ENCODE results near the gene CD99.

CD99 gene, protein sequence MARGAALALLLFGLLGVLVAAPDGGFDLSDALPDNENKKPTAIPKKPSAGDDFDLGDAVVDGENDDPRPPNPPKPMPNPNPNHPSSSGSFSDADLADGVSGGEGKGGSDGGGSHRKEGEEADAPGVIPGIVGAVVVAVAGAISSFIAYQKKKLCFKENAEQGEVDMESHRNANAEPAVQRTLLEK

DNA sequence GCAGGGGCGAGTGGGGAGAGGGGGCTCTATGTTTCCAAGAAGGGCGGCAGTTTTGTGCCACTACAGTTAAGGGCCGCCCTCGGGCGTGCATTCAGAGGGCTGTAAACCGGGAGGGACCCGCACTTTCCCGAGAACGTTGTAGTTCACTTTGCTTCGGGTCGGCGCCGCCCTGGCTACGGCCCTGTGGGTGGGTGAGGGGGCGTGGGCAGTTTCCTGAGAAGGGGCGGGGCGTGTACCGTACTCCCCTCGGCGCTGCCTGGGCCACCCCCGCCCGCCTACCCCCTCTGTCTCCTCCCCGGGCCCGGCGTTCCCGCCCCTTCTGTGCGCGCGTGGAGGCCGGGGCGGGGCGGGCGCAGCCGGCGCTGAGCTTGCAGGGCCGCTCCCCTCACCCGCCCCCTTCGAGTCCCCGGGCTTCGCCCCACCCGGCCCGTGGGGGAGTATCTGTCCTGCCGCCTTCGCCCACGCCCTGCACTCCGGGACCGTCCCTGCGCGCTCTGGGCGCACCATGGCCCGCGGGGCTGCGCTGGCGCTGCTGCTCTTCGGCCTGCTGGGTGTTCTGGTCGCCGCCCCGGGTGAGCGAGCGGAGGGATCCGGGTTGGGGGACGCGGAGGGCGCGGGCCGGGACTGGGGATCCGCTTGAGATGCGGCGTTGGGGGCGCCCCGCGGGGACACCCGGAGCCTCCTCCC is at the start of gene CD99:
CD99 (plus strand) TSS at position 440 of the 687 bp plus-strand sequence; CDS start at position 506, 66 bp downstream.
- in situ Hi-C loops (cut with MboI; ENCODE audit: low sequenced_read_pairs): no loop called here

DNA sequence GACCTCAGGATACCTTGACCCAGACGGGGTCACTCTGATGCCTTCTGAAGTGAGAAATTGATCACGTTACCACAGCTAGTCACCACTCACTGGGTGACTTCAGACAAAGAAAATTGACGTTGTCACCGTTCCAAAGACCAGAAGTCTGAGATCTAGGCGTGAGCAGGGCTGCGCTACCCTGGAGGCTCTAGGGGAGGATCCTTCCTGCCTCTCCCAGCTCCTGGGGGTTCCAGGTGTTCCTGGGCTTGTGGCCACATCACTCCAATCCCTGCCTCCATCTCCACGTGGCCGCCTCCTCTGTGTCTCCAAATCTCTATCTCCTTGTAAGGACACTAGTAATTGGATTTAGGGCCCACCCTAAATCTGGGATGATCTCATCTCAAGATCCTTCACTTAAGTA is 48.9 kb upstream of the CD99 start:
- in situ Hi-C loops (cut with MboI; ENCODE audit: low sequenced_read_pairs): loop anchor here (10.0 kb wide), 1 partner anchor 173 kb away; no protein-coding TSS in a partner anchor

DNA sequence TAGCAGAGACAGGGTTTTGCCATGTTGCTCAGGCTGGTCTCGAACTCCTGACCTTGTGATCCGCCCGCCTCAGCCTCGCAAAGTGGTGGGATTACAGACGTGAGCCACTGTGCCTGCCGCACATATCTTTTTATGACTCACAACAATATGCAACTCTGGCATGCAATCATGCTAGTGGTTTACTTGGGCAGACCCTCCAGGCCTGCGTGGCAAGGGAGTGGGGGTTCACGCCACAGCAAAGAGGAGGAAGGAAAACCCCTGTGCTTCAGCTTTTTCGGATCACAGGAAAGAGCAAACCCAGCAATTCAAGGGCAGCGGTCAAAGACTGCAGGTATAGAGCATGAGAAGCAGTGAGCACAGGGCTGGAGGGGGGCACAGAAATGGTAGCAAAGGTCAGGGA is 48.3 kb upstream of the CD99 start:
- in situ Hi-C loops (cut with MboI; ENCODE audit: low sequenced_read_pairs): loop anchor here (10.0 kb wide), 1 partner anchor 172 kb away; no protein-coding TSS in a partner anchor

DNA sequence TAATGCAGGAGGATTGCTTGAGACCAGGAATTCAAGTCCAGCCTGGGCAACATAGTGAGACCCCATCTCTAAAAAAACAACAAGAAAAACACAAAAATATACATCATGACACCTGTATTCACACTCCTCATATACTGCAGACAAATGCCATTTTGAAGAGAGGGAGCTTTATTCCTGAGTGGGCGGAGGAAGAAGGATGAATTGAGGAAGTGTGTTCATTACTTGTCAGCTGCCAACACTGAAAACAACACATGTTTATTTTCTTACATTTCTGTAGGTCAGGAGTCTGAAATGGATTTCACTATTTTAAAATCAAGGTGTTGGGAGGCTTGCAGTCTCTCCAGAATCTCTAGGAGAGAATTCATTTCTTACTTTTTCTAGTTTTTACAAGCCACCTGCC is 47.2 kb upstream of the CD99 start:
- in situ Hi-C loops (cut with MboI; ENCODE audit: low sequenced_read_pairs): loop anchor here (10.0 kb wide), 1 partner anchor 171 kb away; no protein-coding TSS in a partner anchor

DNA sequence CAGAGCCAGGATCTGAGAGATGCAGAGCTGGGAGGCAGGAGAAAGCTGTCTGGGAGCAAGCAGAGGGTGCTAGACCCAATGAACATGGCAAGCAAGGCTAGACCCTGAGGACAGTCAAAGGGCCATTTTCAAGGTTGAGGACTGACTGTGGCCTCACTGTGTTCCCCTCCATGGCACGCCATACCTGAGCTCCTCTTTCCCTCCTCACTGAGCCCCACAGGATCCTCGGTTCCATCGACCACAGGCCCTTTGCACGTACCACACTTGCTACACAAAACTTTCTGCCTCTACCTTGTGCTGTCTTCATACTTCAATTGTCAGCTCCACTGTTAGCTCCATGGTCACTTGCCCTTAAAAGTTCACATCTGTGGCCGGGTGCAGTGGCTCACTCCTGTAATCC is 45.5 kb upstream of the CD99 start:
- in situ Hi-C loops (cut with MboI; ENCODE audit: low sequenced_read_pairs): loop anchor here (10.0 kb wide), 1 partner anchor 169 kb away; no protein-coding TSS in a partner anchor

DNA sequence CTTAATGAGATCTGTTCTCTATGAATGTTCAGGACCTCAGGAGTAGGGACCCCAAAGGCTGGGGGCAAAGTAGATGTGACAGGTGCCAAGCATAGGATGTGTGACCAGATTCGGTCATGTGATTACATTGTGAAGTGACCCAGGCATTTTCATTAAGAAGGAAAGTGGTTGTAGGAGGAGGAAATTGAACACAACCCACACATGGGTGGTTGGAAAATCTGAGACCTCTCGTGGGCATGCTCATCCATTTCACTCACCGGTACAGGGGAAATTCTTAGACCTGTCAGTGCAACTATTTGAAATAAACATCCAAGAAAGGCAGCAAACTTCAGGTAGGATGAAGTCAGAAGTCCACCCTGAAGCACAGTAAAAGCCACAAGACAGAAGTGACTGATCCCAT is 43.5 kb upstream of the CD99 start:
- in situ Hi-C loops (cut with MboI; ENCODE audit: low sequenced_read_pairs): loop anchor here (10.0 kb wide), 1 partner anchor 167 kb away; no protein-coding TSS in a partner anchor

DNA sequence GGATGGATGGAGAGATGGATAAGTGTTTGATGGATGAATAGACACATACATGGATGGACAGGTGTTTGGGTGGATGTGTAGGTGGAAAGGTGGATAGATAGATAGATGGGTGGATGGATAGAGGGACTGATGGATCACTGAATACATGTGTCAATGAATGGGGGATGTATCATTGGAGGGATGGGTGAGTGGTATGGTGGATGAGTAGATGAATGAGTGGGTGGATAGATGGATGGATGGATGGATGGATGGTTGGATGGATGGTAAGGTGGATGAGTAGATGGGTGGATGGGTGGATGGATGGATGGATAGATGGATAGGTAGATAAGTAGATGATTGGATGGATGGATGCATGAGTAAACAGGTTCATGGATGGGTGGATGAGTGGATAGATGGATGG is 41.1 kb upstream of the CD99 start:
- in situ Hi-C loops (cut with MboI; ENCODE audit: low sequenced_read_pairs): no loop called here

DNA sequence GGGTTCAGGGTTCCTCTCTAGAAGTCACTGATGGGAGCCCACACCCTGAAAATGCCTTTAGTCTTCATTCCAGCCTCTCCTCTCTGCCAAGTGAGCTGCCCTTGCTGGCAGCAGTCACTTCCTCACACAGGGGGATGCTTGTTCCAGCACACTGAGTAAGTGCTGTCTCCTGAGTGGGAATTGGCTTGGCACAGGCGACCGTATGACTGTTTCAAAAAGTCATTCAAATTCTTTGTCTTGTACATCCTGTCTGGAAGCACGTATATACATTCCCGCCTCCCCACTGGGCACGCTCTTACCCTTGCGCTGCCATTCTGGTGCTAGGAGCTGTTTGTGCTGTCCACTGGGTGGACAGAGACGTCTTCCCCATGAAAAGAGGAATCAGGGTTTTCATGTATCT is 40.2 kb upstream of the CD99 start:
- in situ Hi-C loops (cut with MboI; ENCODE audit: low sequenced_read_pairs): no loop called here

DNA sequence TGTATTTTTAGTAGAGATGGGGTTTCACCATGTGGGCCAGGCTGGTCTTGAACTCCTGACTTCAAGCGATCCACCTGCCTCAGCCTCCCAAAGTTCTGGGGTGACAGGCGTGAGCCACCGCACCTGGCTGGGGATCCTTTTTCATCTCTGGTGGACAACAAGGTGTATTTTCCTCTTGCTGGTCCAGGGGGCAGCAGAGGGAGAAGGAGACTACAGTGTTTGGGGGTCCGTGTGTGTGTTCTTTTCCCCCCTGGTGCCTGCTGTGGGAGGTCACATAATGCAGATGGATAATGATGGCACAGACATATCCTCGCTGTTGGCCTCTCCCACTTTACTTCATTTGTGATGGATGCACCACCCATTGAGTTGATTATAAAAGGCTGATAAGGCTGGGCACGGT is 39.0 kb upstream of the CD99 start:
- in situ Hi-C loops (cut with MboI; ENCODE audit: low sequenced_read_pairs): no loop called here

DNA sequence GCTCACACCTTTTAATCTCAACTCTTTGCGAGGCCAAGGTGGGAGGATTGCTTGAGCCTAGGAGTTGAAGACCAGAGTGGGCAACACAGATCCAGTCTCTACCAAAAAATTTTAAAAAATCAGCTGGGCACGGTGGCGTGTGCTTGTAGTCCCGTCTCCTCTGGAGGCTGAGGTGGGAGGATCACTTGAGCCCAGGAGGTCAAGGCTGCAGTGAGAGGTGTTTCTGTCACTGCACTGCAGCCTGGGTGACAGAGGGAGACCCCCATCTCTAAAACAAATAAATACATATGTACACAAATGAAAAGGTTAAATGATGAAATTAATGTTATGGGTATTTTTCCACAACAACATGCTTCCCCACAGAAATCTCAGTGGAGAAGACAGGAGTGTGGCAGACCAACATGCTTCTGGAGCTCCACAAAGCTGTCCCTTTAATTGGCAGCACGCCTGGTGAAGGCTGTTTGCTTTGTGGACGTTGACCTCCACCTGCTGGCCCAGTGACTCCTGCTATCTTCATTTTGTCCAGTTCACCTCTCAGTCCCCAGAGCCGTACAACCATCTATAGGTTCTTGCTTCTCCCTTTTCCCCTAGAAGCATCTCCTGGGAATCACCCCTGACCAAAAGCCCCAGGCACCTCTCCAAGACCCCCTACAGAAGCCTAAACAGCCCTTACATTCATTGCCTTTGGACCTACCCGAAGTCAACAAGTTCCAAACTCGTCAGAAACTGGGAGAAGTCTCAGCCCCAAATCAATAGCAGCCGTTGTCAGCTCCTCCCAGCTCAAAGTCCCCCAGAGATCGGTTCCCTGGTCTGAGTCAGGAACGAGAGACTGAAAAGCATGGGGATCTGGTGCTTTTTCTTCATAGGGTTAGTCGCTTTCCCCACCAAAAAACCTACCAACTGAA is 36.4 kb upstream of the CD99 start:
- in situ Hi-C loops (cut with MboI; ENCODE audit: low sequenced_read_pairs): no loop called here

DNA sequence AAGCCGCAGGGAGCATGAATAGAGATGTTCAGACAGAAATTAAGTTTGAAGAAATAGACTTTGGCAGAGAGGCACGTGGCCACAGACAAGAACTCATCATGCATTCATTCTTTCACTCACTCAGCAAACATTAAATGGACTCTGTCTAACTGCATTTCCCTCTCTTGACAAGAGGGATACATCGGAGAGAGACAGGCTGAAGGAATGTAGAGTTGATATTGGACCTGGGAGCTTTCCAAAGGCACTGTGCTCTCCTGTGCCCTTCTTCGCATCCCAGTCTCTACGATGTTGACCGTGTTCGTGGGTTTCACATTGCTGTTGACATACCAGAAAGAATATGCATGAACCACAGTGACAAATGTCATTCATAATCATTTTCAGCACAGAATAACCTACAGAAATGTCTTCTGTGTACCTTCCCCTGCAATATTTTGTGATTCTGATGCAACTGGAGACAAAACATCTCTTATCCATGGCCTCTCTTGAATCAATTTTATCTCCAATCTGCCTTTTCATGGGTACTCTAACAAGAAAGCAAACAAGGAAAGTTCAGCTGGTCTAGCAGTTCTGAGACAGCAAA is 34.7 kb upstream of the CD99 start:
- in situ Hi-C loops (cut with MboI; ENCODE audit: low sequenced_read_pairs): no loop called here

DNA sequence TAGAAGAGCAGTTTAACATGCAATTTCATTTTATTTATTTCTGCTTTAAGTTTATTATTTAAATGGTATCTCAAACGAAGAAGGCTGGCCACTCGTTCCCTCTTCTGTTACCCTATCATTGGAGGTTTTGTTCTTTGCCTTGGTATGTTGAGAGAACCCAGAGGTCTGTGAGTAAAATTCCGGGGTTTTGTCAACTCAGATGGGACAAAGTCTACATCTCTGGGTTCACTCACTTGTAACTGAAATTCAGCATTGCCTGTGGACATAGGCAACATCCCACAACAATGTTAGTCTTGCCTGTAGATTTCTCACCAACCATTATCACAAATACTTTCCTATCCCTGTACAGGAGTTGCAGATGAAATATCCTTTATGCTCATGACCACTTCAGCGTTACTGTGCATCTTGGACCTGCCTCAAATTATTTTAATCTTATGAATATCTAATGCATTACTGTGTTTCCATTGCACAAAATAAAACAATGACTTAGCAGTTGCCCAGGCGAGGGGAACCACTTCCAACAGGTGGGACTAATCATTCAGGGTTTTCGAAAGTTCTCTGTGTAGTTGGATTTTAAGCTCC is 33.5 kb upstream of the CD99 start:
- in situ Hi-C loops (cut with MboI; ENCODE audit: low sequenced_read_pairs): no loop called here

DNA sequence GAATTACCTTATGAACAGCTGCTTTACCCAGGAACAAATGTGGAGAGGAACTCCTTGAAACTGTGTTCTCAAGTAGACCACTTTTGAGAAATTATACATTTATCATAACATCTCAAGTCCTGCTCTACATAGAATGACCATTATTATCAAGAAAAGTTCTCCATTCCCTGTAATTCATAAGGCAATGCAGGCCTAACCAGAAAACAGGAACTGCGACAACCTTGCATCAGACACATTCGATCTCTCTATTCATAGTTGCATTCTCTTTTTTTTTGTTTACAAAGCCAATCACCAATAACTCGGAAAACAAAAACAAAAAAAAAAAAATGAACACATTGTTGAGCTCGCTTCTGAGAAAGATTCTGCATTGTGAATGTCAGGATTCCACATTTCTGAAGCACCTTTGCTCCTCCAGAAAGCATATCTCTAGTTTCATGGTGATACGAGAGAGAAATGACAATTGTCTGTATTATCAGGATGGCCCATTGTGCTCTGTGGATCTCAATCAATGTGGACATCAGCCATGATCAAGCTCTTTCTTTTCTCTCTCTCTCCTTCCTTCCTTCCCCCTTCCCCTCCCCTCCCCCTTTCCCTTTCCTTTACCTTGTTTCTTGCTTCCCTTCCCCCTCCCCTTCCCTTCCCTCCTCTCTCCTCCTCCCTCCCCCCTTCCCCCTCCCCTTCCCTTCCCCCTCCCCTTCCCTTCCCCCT is 32.4 kb upstream of the CD99 start:
- in situ Hi-C loops (cut with MboI; ENCODE audit: low sequenced_read_pairs): no loop called here

DNA sequence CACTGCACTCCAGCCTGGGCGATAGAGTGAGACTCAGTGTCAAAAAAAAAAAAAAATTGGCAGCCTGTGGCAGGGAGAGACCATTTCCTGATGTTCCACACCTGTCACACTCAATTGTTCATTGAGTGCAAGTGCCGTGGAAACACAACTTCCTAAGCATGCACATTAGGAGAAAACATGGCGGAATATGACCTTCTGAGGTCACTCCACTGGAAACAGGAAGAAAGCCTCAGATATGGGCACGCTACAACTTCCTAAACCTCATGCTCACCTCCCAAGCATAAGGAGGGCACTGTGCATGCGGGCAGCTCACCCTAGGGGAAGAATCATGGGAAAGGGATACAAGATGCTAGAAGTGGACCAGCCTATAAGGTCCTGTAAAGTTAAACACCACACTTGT is 28.5 kb upstream of the CD99 start:
- in situ Hi-C loops (cut with MboI; ENCODE audit: low sequenced_read_pairs): no loop called here

DNA sequence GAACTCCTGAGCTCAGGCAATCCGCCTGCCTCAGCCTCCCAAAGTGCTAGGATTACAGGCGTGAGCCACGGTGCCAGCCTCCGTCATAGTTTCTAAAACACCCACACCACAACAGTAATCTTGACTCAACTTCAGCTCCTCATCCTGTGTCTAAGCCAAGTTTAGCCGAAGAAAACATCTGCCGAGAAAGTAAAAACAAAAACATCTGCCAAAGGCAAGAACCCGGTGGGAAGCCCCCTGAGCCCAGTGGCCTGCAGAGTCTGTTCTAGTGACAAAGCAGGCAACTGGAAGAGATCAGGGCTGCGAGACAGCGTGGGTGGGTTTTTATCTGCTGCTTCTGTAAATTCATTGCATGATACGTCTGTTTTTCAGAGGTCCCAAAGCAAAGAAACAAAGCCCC is 26.6 kb upstream of the CD99 start:
- in situ Hi-C loops (cut with MboI; ENCODE audit: low sequenced_read_pairs): no loop called here

DNA sequence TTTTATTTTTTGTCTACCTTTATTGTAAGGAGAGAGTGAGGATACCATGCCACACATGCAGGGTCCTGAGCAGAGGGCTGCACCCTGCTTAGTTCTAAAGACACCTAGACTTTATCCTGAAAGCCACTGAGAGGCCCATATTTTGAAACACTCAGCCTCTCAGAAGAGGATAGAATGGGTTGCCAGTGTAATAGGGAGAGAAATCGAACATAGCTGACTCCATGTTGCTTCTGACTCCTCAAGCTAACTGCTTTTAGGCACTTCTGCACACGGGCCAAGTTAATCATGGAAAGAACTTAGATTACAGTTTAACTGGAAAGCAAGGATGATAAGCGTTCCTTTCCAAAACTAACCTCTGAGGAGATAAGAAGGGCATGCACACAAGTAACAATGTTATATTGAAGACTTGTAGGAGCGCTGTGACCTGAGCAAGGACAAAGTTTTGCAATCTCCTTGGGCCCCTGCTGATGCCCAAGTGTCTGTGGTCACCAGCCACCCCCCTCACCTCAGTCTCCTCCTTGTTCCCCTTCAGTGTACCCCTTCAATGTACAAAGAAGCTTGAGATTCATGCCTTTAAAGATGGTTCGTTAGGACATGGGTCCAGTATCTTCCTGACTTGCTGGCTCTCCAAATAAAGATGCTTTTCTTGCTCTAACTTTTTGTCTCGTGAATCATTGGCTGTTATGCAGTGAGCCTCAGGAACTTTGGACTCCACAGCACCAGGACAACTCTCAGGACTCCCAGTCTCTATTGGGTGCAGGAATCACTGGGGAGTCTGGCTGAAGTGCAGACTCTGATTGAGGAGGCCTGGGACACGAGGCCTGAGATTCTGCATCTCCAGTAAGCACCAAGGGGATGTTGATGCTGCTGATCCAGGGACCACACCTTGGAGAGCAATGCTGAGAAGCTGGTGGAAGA is 25.4 kb upstream of the CD99 start:
- in situ Hi-C loops (cut with MboI; ENCODE audit: low sequenced_read_pairs): no loop called here

DNA sequence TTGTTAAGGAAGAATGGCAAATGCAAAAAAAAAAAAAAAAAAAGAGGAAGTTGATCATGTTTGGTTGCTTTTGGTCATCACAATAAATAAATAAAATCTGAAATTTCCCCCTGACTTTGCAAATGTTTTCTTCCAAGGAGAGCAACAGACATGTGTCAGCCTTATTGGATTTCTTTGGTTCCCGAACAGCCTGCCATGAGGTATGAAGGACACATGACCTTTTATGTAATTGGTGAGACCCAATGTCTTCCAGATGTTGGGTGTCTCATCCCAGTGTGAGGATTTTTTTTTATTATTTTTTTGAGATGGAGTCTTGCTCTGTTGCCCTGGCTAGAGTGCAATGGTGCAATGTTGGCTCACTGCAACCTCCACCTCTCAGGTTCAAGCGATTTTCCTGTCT is 24.6 kb upstream of the CD99 start:
- in situ Hi-C loops (cut with MboI; ENCODE audit: low sequenced_read_pairs): no loop called here

DNA sequence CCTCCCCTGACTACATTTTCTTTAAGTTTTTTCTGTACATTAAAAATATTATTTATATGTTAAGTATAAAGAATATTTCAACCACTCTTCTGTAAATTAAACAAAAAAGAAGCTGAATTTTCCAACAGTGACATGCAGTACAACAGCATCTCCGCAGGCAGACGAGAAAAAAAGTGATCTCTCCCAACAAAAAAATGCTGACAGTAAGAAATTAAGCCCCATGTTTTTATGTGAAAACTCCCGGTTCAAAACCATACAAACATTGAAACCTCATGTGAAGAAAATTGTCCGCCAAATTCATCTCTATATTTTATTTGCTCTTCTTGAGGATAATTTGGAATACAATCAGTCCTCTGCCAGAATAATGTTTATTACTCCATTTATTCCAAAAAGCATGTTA is 20.1 kb upstream of the CD99 start:
- in situ Hi-C loops (cut with MboI; ENCODE audit: low sequenced_read_pairs): no loop called here

DNA sequence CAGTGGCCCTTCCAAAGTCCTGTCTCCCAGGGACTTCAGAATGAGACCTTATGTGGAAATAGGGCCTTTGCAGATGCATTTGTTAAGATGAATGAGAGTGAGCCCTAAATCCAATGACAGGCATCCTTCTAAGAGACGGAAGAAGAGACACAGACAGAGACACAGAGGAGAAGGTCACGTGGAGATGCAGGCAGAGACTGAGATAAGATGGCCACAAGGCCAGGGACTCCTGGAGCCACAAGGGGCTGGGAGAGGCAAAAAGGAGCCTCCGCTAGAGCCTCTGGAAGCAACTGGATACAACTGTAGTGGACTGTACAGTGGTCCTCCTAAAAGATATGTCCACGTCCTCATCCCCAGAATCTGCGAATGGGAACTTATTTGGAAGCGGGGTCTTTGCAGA is 19.0 kb upstream of the CD99 start:
- in situ Hi-C loops (cut with MboI; ENCODE audit: low sequenced_read_pairs): no loop called here
